Aorta (tissue), 5 donors: Measurements from ENCODE around the gene C9orf72. TPM values are rescaled to one million over a fixed set of nuclear protein-coding genes. Genes with fewer than 3 reads are reported as not detected.
"Not testable (repeated sequence)": the region's sequence is repeated elsewhere in the genome, so short reads cannot be mapped to it uniquely, and the experiment has no call there.

Source experiments
- ATAC-seq: fragments of 200-7000 bp; cut with Tn5 transposase; one replicate; pipeline ENCODE4 v1.9.1; 2022; ENCODE audit warnings: moderate library complexity; ENCODE audit not compliant: low FRiP score
- DNase-seq, 2 donors: peaks; one replicate each; pipeline ENCODE4 v3.0.0-alpha.2; 2020
- H3K27ac ChIP-seq, 2 donors: one replicate each; pipeline ENCODE4 v1.5.1; 2013; ENCODE audit warnings: low read length in 2 of 2, mild to moderate bottlenecking in 2 of 2, moderate library complexity in 2 of 2, control low read depth in 1 of 2, inconsistent platforms in 1 of 2, low read depth in 1 of 2
- H3K27me3 ChIP-seq, 2 donors: one replicate each; pipeline ENCODE4 v1.6.1; 2013; ENCODE audit warnings: control low read depth in 1 of 2, low read length in 1 of 2, mild to moderate bottlenecking in 1 of 2, moderate library complexity in 1 of 2; ENCODE audit not compliant: insufficient read depth in 2 of 2, control insufficient read depth in 1 of 2
- H3K36me3 ChIP-seq, 2 donors: one replicate each; pipeline ENCODE4 v1.6.1; 2013; ENCODE audit warnings: control low read depth in 1 of 2, low read length in 1 of 2, mild to moderate bottlenecking in 1 of 2; ENCODE audit not compliant: insufficient read depth in 2 of 2, control insufficient read depth in 1 of 2
- H3K4me1 ChIP-seq, 2 donors: one replicate each; pipeline ENCODE4 v1.6.1; 2013; ENCODE audit warnings: low read length in 2 of 2, control low read depth in 1 of 2, mild to moderate bottlenecking in 1 of 2, moderate library complexity in 1 of 2; ENCODE audit not compliant: insufficient read depth in 2 of 2, control insufficient read depth in 1 of 2
- H3K4me3 ChIP-seq, 2 donors: one replicate each; pipeline ENCODE4 v1.5.1; 2013; ENCODE audit warnings: low read length in 2 of 2, control low read depth in 1 of 2, mild to moderate bottlenecking in 1 of 2
- H3K9me3 ChIP-seq: one replicate; pipeline ENCODE4 v1.6.1; 2013; ENCODE audit warnings: mild to moderate bottlenecking, low read length; ENCODE audit not compliant: control insufficient read depth
- WGBS, 2 donors: extraction: QIAGEN DNeasy Blood & Tissue Kit; methylation state at CpG; one replicate each; pipeline ENCODE4 v1.1.7; 2013; 5-methylcytosine and 5-hydroxymethylcytosine counted together
- intact Hi-C, 2 donors: fragments of 100-400 bp; cut with DNase I; formaldehyde crosslinking; loops; one replicate each; pipeline versions ENCODE4 v1.14.2 to v1.15.0; 2022
- polyA plus RNA-seq, 2 donors: library from polyadenylated mRNA; stranded (reverse); fragments of 200-250 nt; gene quantifications; one replicate each; pipeline ENCODE4 v1.2.3, GENCODE V29; 2013
- total RNA-seq, 2 donors: library from RNA; stranded (reverse); fragmentation: NEBNext Ultra II Directional; extraction: Animal tissue kit (Norgen Biotek cat#: 25700); gene quantifications; one replicate each; pipeline ENCODE4 v1.2.1, GENCODE V29; 2021
- donor health status: healthy with polysubstance abuse.
- donor health status: Bipolar disorder and iron deficiency.
- donor health status: DM: no; HTN: no; CAD: no.
- donor health status: DM: no; HTN: no; CAD: no.
- donor health status: DM: yes; HTN: yes; CAD: no.

The C9orf72 gene
- total and polyA plus RNA-seq, 4 donors = 5.5 to 26.7 (median 16.4) TPM

DNA sequence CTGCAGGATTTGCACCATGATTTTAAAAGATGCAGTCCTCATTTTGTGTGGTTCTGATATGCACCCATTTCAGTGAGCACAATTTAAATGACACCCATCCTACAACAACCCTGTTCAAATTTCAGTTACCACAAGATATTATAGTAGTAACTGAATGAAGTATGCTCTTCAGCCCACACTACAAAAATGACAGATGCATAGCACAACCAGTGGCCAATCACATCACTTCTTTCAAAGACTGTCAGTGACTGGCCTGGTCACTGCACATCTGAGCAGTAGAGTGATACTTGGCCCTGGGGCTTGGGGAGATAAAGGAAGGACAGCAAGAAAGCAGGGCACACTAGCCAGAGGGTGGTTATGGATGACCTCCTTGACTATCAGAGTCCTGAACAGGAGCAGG is 69.0 kb downstream of the C9orf72 start:
- DNase-seq (no peak), ATAC-seq (no peak)
- H3K27me3 ChIP-seq = peaks cover 0 to 2% of the 10 kb centered on the region in 2 donors

DNA sequence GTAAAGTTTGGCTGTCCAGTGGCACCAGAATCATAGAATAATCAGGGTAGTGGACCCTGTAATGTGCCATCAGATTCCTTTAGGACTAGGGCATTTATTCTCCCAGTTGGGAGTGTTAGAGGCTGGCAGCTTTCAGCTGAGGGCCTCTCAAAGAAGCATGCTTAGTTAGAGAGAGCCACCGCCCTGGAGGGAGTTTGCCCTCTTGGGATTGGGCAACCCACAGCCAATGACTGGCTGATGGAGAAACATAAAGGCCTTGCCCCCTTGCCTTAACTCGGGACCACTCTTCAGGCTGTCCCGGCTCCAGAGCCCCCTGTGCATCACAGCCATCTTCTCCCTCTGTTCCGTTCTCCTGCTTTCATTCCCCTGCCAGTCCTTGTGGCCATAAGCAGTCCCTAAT is 69.7 kb downstream of the C9orf72 start:
- no peaks in the 10 kb centered on the region for H3K27me3 ChIP-seq
- no peaks in the 10 kb centered on the region for H3K4me1 ChIP-seq
- no peak for ATAC-seq
- H3K4me3 ChIP-seq = no peak overlapping the region
- H3K36me3 ChIP-seq = no peaks in the 10 kb centered on the region
- no peak for DNase-seq
- H3K27ac ChIP-seq = no peak overlapping the region
- 86 to 97% methylated on average over 4 of the region's 4 CpGs for WGBS, 2 donors
- intact Hi-C loops = no loop called here
- peaks cover 1% of the 10 kb centered on the region for H3K9me3 ChIP-seq

More for the DNA sequence above, 69.0 kb downstream of the C9orf72 start:
- Histone ChIP-seq H3K9me3 (peaks cover 1% of the 10 kb centered on the region), H3K27ac (no peak overlapping the region), H3K36me3 (no peaks in the 10 kb centered on the region), H3K4me1 (no peaks in the 10 kb centered on the region), H3K4me3 (no peak overlapping the region)
- intact Hi-C loops = no loop called here

DNA sequence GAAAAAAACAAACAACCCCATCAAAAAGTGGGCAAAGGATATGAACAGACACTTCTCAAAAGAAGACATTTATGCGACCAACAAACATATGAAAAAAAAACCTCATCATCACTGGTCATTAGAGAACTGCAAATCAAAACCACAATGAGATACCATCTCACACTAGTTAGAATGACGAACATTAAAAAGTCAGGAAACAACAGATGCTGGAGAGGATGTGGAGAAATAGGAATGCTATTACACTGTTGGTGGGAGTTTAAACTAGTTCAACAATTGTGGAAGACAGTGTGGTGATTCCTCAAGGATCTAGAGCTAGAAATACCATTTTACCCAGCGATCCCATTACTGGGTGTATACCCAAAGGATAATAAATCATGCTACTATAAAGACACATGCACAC is 72.4 kb downstream of the C9orf72 start:
- intact Hi-C loops, H3K36me3 ChIP-seq, H3K4me1 ChIP-seq, H3K9me3 ChIP-seq, DNase-seq, H3K4me3 ChIP-seq, H3K27me3 ChIP-seq, ATAC-seq, H3K27ac ChIP-seq: not testable (repeated sequence)
- 94 to 95% methylated on average over 3 of the region's 3 CpGs for WGBS, 2 donors

DNA sequence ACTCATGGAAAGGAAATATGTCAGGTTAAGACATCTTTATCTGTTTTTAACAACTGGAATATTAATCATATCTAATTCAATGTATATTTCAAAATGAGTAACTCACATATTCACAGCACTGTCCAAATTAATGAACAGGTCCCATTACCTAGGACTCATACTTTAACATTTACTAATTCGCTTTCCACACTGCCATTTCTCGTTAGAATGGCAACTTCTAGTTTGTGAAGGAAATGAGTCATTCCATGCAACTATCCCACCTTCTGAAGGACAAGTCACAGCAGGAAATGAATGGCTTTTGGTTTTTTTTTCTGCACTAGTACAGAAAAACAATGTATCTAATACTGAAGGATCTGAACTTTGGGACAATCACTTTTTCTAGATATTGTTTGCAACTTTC is 73.8 kb downstream of the C9orf72 start:
- no peaks in the 10 kb centered on the region for H3K36me3 ChIP-seq
- H3K9me3 ChIP-seq = no peaks in the 10 kb centered on the region
- H3K27ac ChIP-seq = no peak overlapping the region
- intact Hi-C loops = no loop called here
- ATAC-seq (no peak), DNase-seq (no peak)
- no peak overlapping the region for H3K4me3 ChIP-seq
- no peaks in the 10 kb centered on the region for H3K4me1 ChIP-seq
- 52 to 77% methylated on average over 2 of the region's 2 CpGs for WGBS, 2 donors
- H3K27me3 ChIP-seq = no peaks in the 10 kb centered on the region

DNA sequence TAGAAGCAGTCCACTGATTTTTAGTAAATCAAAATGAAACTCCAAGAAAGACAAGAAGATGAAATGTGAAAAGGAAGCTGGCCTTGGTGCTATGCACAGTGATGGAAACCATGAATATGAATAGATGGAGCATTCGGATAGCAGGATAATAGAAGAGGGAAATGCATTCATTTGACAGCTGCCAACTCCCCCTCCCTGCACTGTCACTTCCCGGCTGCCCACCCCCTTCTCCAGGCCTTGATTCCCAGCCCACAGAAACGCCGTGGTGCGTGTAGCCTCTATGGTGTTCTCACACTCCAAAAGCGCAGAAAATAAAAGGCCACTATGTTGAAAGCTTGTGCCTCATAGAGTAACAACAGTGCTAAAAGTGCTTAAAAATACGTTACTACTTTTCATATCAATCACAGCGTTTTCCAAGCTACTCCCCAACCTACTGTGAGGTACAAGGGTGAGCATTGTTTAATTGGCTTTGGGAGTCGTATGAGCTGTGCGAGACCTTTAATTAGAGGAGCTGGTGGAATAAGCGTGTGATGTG is 75.3 kb downstream of the C9orf72 start:
- H3K27ac ChIP-seq = no peak overlapping the region
- no peak overlapping the region for H3K4me3 ChIP-seq
- 80 to 85% methylated on average over 11 of the region's 11 CpGs for WGBS, 2 donors

More for the DNA sequence above, 75.3 kb downstream of the C9orf72 start:
- Histone ChIP-seq H3K27me3 (no peaks in the 10 kb centered on the region), H3K36me3 (no peaks in the 10 kb centered on the region), H3K4me1 (no peaks in the 10 kb centered on the region), H3K9me3 (no peaks in the 10 kb centered on the region)
- DNase-seq (no peak), ATAC-seq (no peak)
- intact Hi-C loops = no loop called here

Other genes with a start within 250 kb of the C9orf72 start
- gene IFNK, start 49.2 kb downstream of the C9orf72 start, total RNA-seq = not detected
- gene IFNK, start 49.2 kb downstream of the C9orf72 start, polyA plus RNA-seq = not detected
- gene MOB3B, start 43.7 kb downstream of the C9orf72 start, total RNA-seq = 1 to 10 TPM; 5.8 to 9.0 TPM
- gene MOB3B, start 43.7 kb downstream of the C9orf72 start, polyA plus RNA-seq = 1 to 10 TPM; 3.0 to 5.8 TPM